ENCODE results near the gene LBX2.

The LBX2 gene

DNA sequence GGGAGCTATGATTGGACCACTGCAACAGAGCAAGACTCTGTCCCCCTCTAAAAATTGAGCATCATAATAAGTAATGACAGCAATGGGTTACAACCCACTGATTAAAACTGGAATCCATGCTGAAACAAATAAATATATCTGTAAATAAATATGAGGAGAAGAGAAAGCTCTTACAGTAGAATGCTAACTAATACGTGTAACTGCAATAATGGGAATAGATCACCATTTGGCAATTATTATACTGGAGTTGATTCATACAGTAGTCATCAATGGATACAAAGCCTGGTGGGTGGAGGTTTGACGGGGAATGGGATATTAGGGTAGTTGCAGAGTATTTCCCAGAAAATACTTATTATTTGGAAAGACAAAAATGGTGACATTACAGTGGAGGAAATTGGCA is 50.6 kb downstream of the LBX2 start:
- in situ Hi-C loops (cut with HindIII; ENCODE audit: low pct_ligation_motif_present, low sequenced_read_pairs) = no loop called here
- Histone ChIP-seq H3K36me3 (replicated peaks) (no peaks in the 10 kb centered on the region), H3K27ac (no peak overlapping the region), H3K4me3 (ENCODE audit: low read depth, low read length) (no peak overlapping the region), H3K27me3 (replicated peaks) (no peaks in the 10 kb centered on the region)
- TF ChIP-seq, protein P1, sequence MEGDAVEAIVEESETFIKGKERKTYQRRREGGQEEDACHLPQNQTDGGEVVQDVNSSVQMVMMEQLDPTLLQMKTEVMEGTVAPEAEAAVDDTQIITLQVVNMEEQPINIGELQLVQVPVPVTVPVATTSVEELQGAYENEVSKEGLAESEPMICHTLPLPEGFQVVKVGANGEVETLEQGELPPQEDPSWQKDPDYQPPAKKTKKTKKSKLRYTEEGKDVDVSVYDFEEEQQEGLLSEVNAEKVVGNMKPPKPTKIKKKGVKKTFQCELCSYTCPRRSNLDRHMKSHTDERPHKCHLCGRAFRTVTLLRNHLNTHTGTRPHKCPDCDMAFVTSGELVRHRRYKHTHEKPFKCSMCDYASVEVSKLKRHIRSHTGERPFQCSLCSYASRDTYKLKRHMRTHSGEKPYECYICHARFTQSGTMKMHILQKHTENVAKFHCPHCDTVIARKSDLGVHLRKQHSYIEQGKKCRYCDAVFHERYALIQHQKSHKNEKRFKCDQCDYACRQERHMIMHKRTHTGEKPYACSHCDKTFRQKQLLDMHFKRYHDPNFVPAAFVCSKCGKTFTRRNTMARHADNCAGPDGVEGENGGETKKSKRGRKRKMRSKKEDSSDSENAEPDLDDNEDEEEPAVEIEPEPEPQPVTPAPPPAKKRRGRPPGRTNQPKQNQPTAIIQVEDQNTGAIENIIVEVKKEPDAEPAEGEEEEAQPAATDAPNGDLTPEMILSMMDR (IDR thresholded peaks at IDR 0.05; ENCODE audit: low read depth, low read length, missing control alignments) = no peak
- DNase-seq = no peak

All from brain microvascular endothelial cell (primary cell).